IPS-NIHi7 (cell line): Measurements from ENCODE around the gene VSIG10L2.
"Not testable (repeated sequence)": the region's sequence is repeated elsewhere in the genome, so short reads cannot be mapped to it uniquely, and the experiment has no call there.

Experiments used
- DNase-seq: peaks from one replicate; pipeline ENCODE4 v3.0.0; 2012; ENCODE audit warnings: mixed read lengths; ENCODE audit errors: extremely low spot score

The VSIG10L2 gene

GRCh38 chr11:125967515-125967914 lies 21.7 kb downstream of the VSIG10L2 start:
- DNase-seq, result no peak

DNA sequence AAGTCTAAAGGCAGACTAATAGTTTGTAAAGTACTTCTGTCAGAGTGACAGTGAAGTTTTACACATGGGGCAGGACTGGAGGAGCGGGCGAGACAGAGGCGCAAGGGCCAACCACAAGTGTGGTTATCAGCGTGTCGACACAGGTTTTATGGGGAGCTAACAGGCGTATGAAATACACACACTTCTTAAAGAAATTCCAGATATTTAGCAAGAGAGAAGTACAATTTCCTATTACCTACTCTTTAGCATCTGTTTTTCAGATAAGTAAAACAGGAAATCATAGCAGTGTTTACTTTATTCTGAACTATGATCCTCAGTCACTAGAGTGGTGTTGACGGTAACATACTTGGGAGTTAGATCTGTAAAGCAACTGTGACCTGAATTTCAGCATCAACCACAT lies 22.5 kb downstream of the VSIG10L2 start:
- no peak for DNase-seq

- DNase-seq, result no peak
These were observed 25.8 kb downstream of the VSIG10L2 start for GRCh38 chr11:125971618-125972017.

- no peak for DNase-seq
These were observed 28.4 kb downstream of the VSIG10L2 start for GRCh38 chr11:125974284-125974683.

DNA sequence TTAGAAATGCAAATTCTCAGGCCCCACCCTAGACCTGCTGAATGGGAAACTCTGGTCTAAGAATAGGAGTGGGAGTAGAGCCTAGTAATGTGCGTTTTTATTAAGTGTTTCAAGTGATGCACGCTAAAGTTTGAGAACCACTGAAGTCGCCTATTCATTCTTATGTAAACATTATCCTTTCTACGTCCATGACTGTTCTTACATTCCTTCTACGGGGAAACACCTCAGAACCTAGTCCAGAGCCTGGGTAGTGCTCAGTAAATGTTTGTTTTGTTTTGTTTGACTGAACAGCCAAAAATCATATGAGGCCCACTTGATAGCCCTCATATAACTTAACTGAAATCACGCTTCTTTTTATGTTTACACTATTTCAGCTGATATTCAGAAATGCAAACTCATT lies 29.8 kb downstream of the VSIG10L2 start:
- DNase-seq, result no peak

DNA sequence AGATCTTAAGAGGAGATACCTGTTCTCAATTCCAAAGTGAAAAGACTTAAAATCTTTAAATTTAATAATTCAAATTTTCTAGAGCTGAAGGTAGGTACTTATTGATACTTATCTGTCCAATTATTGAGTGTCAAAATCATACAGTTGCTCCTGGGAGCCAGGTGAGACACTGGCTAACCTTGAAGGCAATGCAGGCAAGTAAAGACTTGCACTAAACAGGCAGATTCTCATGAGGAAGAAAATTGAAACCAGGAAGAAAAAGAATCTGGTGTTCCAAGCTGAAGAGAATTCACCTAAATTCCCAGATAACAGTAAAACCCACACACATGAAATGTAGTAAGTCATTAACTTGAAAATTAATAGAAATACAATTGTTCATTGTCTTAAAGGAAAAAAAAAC lies 30.3 kb downstream of the VSIG10L2 start:
- DNase-seq, result no peak

GRCh38 chr11:125977333-125977732 lies 31.5 kb downstream of the VSIG10L2 start:
- DNase-seq, result no peak

GRCh38 chr11:125978181-125978716 lies 32.4 kb downstream of the VSIG10L2 start:
- DNase-seq, result no peak

DNA sequence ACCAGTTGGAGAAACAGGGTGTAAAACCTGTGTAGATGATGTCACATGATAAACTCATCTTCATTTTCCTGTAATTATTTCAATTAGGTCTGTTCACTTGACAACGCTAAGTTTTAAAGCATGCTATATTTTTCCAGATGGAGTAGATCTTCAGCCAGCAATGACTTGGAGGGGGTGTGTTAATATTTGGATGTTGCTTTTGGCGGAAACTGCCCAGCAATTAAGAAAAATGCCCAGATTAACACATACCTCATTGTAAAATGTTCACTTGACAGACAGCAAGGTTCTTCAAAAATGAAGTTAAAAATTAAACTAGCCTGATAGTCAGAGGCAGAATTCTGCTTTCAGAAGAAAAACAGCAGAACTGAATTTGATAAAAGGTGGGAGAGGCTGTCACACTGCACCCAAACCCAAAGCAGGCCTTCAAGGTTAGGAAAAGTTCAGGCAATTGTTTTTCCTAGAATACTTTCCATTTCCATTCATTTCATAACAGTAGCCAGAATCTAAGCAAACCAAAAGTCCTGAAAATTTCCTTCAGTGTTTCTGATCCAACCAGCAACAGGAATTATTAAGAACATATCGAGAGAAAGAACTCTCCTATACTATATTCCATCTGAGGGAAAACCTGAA lies 33.0 kb downstream of the VSIG10L2 start:
- DNase-seq, result no peak

GRCh38 chr11:125979511-125979910 lies 33.7 kb downstream of the VSIG10L2 start:
- DNase-seq, result no peak

- no peak for DNase-seq
These were observed 34.6 kb downstream of the VSIG10L2 start for GRCh38 chr11:125980436-125980835.

DNA sequence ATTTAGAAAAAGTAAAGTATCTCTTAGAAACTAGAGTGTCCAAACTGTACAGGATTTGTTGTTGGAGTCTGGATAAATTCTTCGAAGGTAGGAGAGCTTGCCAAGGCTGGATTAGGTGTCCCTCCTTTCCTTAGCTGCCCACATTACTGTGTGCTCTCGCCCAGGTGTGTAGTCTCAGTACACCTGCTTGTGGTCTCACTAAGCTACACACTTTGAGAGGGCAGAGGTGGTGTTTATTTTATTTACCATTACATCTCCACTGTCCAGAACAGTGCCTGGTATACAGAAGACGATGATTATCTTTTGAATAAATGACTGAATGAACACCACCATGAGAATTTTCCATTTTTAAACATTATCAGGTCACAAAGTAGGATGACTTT lies 36.5 kb downstream of the VSIG10L2 start:
- no peak for DNase-seq

- not testable (repeated sequence) for DNase-seq
These were observed 40.1 kb downstream of the VSIG10L2 start for GRCh38 chr11:125985956-125986355.

GRCh38 chr11:125987066-125987641 lies 41.3 kb downstream of the VSIG10L2 start:
- DNase-seq, result no peak

DNA sequence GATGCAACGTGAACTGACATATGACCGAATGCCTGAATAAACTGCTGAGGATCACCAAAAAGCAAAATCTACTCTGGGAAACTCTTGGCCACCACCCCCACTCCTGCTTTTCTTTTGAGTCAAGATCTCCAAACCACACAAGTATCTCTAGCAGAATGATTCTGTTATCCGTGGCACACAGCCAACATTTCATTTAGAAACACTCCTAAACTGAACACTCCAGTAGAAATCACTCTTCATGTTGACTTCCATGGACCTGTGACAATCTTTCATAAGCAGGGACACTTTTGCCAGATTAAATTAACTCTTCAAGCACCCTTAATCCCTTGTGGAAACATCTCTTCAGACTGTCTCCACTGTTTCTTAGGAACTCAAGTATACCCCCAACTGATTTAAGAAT lies 44.4 kb downstream of the VSIG10L2 start:
- no peak for DNase-seq

GRCh38 chr11:125992893-125993292 lies 47.0 kb downstream of the VSIG10L2 start:
- no peak for DNase-seq

GRCh38 chr11:125994509-125994908 lies 48.7 kb downstream of the VSIG10L2 start:
- no peak for DNase-seq

DNA sequence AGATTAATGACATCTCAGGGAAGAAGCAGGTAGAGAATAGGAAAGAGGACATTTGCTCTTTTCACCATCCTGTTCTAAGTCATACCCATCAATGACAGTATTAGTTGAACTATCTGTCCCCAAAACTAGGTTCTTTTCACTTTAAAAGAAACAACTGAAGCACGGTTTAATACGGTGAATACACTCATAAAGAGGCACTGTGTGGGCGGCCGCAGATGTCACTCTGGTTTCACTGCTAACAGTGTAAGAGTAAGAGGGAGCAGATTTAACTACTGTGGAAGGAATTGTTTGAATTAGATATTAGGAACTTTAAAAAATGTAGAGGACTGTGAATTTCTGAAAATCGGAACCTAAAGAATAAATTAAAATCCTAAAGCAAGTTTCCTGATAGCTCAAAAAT lies 49.5 kb downstream of the VSIG10L2 start:
- DNase-seq, result no peak

GRCh38 chr11:125998267-125998666 lies 52.4 kb downstream of the VSIG10L2 start:
- DNase-seq, result no peak

GRCh38 chr11:125999234-125999880 lies 53.5 kb downstream of the VSIG10L2 start:
- DNase-seq, result no peak

DNA sequence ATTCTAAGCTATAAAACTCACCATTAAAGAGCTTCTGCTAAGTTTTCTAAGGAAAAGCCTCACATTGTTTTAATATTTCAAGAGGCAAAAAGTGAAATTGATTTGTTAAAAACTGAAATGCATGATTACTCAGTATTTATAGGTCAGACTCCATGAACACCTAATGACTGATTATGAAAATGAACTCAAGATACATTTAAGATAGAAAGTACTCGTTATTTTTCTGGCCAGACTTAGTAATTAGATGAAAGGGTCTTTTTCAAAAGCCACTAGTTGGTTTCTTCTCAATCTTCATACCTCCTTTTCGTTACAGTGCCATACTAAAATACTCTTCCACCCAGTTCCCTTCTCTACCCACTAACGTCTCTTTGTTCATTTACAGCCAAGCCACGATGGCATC lies 56.3 kb downstream of the VSIG10L2 start:
- DNase-seq, result no peak
